Heart left ventricle (tissue), 13 donors: Measurements from ENCODE around the gene LRRC70.
"Not testable (repeated sequence)": the region's sequence is repeated elsewhere in the genome, so short reads cannot be mapped to it uniquely, and the experiment has no call there.

Source experiments
- POLR2A ChIP-seq, 2 donors: fragments of 450-650 bp; IDR thresholded peaks; one replicate each; pipeline ENCODE4 v1.6.1; 2017; ENCODE audit warnings: antibody characterized with exemption in 2 of 2, mild to moderate bottlenecking in 2 of 2, moderate library complexity in 2 of 2
- TF ChIP-seq, protein P1 (sequence below), 12 donors: fragments of 200-600 bp; sonication (generic) in 4 of 12; IDR thresholded peaks; one replicate each; pipeline versions ENCODE4 v1.5.0 to v1.8.0; 2018 to 2022; ENCODE audit warnings: antibody characterized with exemption in 12 of 12, mild to moderate bottlenecking in 5 of 12
- donor health status: ischemic (EF 13 %, LVEDD 7.1; RV severe dilation, severe dysfunction).
- donor health status: DM: no; HTN: yes; CAD: no.
- donor health status: DM: no; HTN: no; CAD: no.
- donor health status: ischemic (EF 25% LVEDD 6.9; RV normal size, moderate dysfunction).
- donor health status: ischemic (EF 25% LVEDD 5.7; RV mildly dilated, moderate dysfunction).
- donor health status: ischemic (EF 35%, LVEDD 5.7; RV mildly dilated, moderate dysfunction).
- donor health status: nonischemic (EF 11% LVEDD 7.7; RV severe dilation, severe dysfunction).
- donor health status: DM: yes; HTN: yes; CAD: no.
- donor health status: PGD.
- donor health status: ischemic (EF 29% LVEDD 5.4; RV normal size, mild dysfunction).
- donor health status: nonischemic (EF 23%, LVEDD 6.1; RV moderate dilation, normal function).

GRCh38 chr5:62565740-62566139, 12.9 kb upstream of the LRRC70 start:
- TF ChIP-seq, protein P1, sequence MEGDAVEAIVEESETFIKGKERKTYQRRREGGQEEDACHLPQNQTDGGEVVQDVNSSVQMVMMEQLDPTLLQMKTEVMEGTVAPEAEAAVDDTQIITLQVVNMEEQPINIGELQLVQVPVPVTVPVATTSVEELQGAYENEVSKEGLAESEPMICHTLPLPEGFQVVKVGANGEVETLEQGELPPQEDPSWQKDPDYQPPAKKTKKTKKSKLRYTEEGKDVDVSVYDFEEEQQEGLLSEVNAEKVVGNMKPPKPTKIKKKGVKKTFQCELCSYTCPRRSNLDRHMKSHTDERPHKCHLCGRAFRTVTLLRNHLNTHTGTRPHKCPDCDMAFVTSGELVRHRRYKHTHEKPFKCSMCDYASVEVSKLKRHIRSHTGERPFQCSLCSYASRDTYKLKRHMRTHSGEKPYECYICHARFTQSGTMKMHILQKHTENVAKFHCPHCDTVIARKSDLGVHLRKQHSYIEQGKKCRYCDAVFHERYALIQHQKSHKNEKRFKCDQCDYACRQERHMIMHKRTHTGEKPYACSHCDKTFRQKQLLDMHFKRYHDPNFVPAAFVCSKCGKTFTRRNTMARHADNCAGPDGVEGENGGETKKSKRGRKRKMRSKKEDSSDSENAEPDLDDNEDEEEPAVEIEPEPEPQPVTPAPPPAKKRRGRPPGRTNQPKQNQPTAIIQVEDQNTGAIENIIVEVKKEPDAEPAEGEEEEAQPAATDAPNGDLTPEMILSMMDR (IDR thresholded peaks at IDR 0.05) = not testable (repeated sequence)
- not testable (repeated sequence) for TF ChIP-seq POLR2A (IDR thresholded peaks at IDR 0.05)
